Activated CD8-positive, alpha-beta T cell treated with anti-CD3 and anti-CD28 coated beads for 36 hours (primary cell): Measurements from ENCODE around the gene PTPRG. TPM values are rescaled to one million over a fixed set of nuclear protein-coding genes. Genes with fewer than 3 reads are reported as not detected.

Experiments
- ATAC-seq: fragments of 200-7000 bp; cut with Tn5 transposase; one replicate; pipeline ENCODE4 v1.10.0; 2021; ENCODE audit warnings: mild to moderate bottlenecking, moderate library complexity
- CTCF ChIA-PET: fragments of 350-600 bp; sonication (Branson Sonifier 250); formaldehyde crosslinking; loops from one replicate; lab custom pipeline; 2021; ENCODE audit warnings: antibody characterized with exemption; lab: Charles Lee
- POLR2A ChIA-PET: fragments of 350-600 bp; sonication (Branson Sonifier 250); formaldehyde crosslinking; loops from one replicate; lab custom pipeline; 2021; ENCODE audit warnings: antibody characterized with exemption; lab: Charles Lee
- DNase-seq: peaks from one replicate; pipeline ENCODE4 v3.0.0-alpha.2; 2020
- H3K27ac Mint-ChIP-seq: one replicate; pipeline ENCODE4 v1.8.0; 2021; ENCODE audit warnings: mild to moderate bottlenecking, mixed read lengths
- H3K27me3 Mint-ChIP-seq: one replicate; pipeline ENCODE4 v1.8.0; 2021; ENCODE audit warnings: mixed read lengths
- H3K36me3 Mint-ChIP-seq: one replicate; pipeline ENCODE4 v1.8.0; 2021; ENCODE audit warnings: low read depth, mixed read lengths
- H3K4me1 Mint-ChIP-seq: one replicate; pipeline ENCODE4 v1.8.0; 2021; ENCODE audit warnings: low read depth, mixed read lengths
- H3K4me3 Mint-ChIP-seq: one replicate; pipeline ENCODE4 v1.8.0; 2021; ENCODE audit warnings: mild to moderate bottlenecking, moderate library complexity, mixed read lengths
- H3K9me3 Mint-ChIP-seq: one replicate; pipeline ENCODE4 v1.8.0; 2021; ENCODE audit warnings: mixed read lengths
- intact Hi-C: fragments of 100-400 bp; cut with micrococcal nuclease; formaldehyde crosslinking; loops from one replicate; pipeline ENCODE4 v1.10.0; 2022
- total RNA-seq, 2 experiments: library from RNA; stranded (reverse); gene quantifications; one replicate each; pipeline ENCODE4 v1.2.3, GENCODE V29; 2021
- TF ChIP-seq, protein P1 (sequence below): fragments of 200-600 bp; IDR thresholded peaks from one replicate; pipeline ENCODE4 v1.8.0; 2022; ENCODE audit warnings: antibody characterized with exemption, mild to moderate bottlenecking

The PTPRG gene
- total RNA-seq, 2 experiments from 2014 or later, result not detected

DNA sequence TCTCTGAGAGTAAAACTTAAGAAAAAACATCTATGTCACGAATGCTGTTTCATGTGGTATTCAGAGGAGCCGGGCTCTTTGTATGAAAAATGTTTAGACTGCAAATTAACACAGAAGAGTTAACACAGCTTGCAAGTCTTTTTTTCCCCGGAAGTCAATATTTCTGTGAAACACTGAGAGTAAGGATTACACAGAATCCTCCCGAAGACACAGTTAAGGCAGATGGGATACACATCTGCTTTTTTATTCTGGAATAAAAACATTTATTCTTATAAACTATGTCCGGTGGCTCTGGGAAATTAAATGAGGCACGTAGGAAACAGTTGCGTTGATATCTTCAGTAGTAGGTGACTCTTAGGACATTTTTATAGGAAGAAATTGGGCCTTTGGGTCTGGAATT lies 180.6 kb downstream of the PTPRG start:
- Mint-ChIP-seq H3K4me1 (no peaks in the 10 kb centered on the region), H3K27me3 (no peaks in the 10 kb centered on the region), H3K36me3 (no peaks in the 10 kb centered on the region), H3K4me3 (no peak overlapping the region), H3K27ac (no peak overlapping the region), H3K9me3 (peaks cover 2% of the 10 kb centered on the region)
- DNase-seq (no peak), ATAC-seq (no peak)
- intact Hi-C loops, result no loop called here
- TF ChIP-seq, protein P1, sequence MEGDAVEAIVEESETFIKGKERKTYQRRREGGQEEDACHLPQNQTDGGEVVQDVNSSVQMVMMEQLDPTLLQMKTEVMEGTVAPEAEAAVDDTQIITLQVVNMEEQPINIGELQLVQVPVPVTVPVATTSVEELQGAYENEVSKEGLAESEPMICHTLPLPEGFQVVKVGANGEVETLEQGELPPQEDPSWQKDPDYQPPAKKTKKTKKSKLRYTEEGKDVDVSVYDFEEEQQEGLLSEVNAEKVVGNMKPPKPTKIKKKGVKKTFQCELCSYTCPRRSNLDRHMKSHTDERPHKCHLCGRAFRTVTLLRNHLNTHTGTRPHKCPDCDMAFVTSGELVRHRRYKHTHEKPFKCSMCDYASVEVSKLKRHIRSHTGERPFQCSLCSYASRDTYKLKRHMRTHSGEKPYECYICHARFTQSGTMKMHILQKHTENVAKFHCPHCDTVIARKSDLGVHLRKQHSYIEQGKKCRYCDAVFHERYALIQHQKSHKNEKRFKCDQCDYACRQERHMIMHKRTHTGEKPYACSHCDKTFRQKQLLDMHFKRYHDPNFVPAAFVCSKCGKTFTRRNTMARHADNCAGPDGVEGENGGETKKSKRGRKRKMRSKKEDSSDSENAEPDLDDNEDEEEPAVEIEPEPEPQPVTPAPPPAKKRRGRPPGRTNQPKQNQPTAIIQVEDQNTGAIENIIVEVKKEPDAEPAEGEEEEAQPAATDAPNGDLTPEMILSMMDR, result no peak
- CTCF ChIA-PET, result no interaction called here
- POLR2A ChIA-PET, result no interaction called here

DNA sequence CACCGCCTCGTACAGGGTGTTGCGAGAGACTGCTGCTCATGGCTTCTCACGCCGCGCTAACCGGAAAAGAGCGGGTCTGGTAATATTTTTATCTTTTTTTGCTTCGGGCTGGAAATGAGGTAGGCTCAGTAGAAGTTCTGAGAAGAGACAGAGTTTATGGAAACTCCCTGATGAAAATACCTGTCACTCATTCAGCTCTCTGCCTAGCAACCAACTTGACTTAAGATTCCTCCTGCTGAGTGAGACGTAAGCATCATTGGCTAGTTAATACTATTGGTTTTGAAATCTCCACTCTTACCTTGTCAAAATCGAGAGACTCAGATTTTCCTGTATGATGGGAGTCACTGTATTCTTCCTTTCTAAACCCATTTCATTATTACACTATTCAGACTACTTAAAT lies 181.7 kb downstream of the PTPRG start:
- ChIA-PET CTCF (no interaction called here), POLR2A (no interaction called here)
- DNase-seq, result no peak
- H3K4me1 Mint-ChIP-seq, result no peaks in the 10 kb centered on the region
- ATAC-seq, result no peak
- TF ChIP-seq, protein P1, result no peak
- H3K4me3 Mint-ChIP-seq, result no peak overlapping the region
- H3K36me3 Mint-ChIP-seq, result no peaks in the 10 kb centered on the region
- H3K9me3 Mint-ChIP-seq, result peaks cover 2% of the 10 kb centered on the region
- H3K27ac Mint-ChIP-seq, result no peak overlapping the region
- intact Hi-C loops, result no loop called here
- H3K27me3 Mint-ChIP-seq, result no peaks in the 10 kb centered on the region

DNA sequence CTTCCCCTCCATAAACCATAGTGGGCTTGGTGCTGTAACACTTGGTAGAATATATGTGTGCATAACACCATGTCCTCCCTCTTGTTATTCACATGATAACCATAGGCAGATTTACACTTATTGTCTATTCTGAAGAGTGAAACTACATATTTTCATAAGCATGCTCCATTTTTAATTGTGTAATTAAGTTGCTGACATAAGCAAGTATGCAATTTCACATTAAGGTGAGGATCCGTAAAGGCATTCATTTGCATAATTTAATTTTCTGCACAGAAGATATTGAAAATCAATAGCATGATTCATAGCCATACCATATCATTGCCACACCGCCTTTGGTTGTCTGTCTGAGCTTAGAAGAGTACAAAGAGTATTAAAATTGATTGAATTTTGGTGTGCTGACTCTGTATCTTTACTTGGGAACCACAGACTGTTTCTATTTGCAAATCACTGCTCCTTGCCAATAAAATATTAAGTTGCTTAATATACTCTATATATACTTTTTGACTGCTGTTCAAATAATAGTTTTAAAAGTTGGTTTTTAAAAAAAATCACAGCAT lies 182.4 kb downstream of the PTPRG start:
- Mint-ChIP-seq H3K9me3 (peaks cover 2% of the 10 kb centered on the region), H3K27me3 (no peaks in the 10 kb centered on the region), H3K4me1 (no peaks in the 10 kb centered on the region), H3K36me3 (no peaks in the 10 kb centered on the region), H3K27ac (no peak overlapping the region), H3K4me3 (no peak overlapping the region)
- ATAC-seq (no peak), DNase-seq (no peak)
- POLR2A ChIA-PET, result no interaction called here
- TF ChIP-seq, protein P1, result no peak
- intact Hi-C loops, result no loop called here
- CTCF ChIA-PET, result no interaction called here

DNA sequence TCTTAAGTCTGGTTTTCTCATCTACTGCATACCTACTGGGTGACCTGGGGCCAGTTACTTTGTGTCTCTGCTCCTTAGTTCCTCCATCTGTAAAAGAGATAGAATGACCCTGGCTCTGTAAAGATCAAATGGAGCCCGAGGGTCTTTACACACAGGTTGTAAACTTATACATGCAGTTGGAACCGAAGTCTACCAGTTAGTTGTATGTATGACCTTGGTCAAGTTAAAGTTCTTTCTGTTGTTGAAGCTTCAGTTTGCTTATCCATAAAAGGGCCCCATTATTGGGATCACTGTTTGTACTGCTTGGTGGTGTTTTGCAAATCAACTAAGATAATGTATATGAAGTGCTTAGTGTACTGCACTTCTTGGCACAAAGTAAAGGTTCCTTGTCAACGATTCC lies 186.9 kb downstream of the PTPRG start:
- POLR2A ChIA-PET, result no interaction called here
- no peak overlapping the region for H3K27ac Mint-ChIP-seq
- H3K36me3 Mint-ChIP-seq, result no peaks in the 10 kb centered on the region
- H3K4me1 Mint-ChIP-seq, result no peaks in the 10 kb centered on the region
- intact Hi-C loops, result no loop called here
- ATAC-seq (no peak), DNase-seq (no peak)
- CTCF ChIA-PET, result no interaction called here
- H3K9me3 Mint-ChIP-seq, result peaks cover 2% of the 10 kb centered on the region
- TF ChIP-seq, protein P1, result no peak
- peaks cover 2% of the 10 kb centered on the region for H3K27me3 Mint-ChIP-seq
- no peak overlapping the region for H3K4me3 Mint-ChIP-seq

DNA sequence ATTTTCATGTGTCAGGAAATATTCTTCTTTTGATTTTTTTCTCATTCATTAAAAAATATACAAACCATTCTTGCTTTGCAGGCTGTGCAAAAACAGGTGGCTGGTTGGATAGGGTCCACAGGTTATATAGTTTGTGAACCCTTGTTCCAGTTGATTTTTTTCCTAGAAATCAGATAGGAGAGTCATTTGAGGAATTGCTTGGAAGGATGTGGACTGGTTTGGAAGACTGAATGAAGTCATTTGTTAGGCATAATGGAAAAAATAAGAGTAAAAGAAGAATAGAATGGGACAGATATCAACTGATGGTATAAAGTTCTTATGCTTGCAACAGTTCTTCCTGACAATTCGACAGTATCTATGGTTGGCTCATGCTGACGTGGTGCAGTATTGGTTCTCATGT lies 189.4 kb downstream of the PTPRG start:
- no peaks in the 10 kb centered on the region for H3K36me3 Mint-ChIP-seq
- no peak overlapping the region for H3K4me3 Mint-ChIP-seq
- H3K9me3 Mint-ChIP-seq, result no peaks in the 10 kb centered on the region
- DNase-seq, result no peak
- ChIA-PET POLR2A (no interaction called here), CTCF (no interaction called here)
- H3K27me3 Mint-ChIP-seq, result peaks cover 2% of the 10 kb centered on the region
- H3K27ac Mint-ChIP-seq, result no peak overlapping the region
- no peak for ATAC-seq
- TF ChIP-seq, protein P1, result no peak
- intact Hi-C loops, result no loop called here
- H3K4me1 Mint-ChIP-seq, result no peaks in the 10 kb centered on the region
